KMS-11 (cell line): ENCODE measurements around the gene AFG3L2.

Experiments used
- H2AFZ ChIP-seq: fragments of 200-600 bp; sonication (generic); 2 replicates; pipeline ENCODE4 v1.6.1; 2016; ENCODE audit warnings: antibody characterized with exemption, mixed run types, low read depth
- H3K27ac ChIP-seq: fragments of 200-600 bp; sonication (generic); 2 replicates; pipeline ENCODE4 v1.6.1; 2016; ENCODE audit warnings: mild to moderate bottlenecking, mixed run types
- H3K27me3 ChIP-seq: fragments of 200-600 bp; sonication (generic); 2 replicates; pipeline ENCODE4 v1.6.1; 2017; ENCODE audit warnings: mild to moderate bottlenecking, low read depth, mixed run types, moderate library complexity; ENCODE audit not compliant: insufficient read depth
- H3K36me3 ChIP-seq: fragments of 200-600 bp; sonication (generic); 2 replicates; pipeline ENCODE4 v1.6.1; 2017; ENCODE audit warnings: mild to moderate bottlenecking, mixed run types; ENCODE audit not compliant: insufficient read depth
- H3K4me1 ChIP-seq: fragments of 200-600 bp; sonication (generic); 2 replicates; pipeline ENCODE4 v1.6.1; 2016; ENCODE audit warnings: mild to moderate bottlenecking, low read depth, mixed run types; ENCODE audit not compliant: poor library complexity, severe bottlenecking
- H3K4me2 ChIP-seq: fragments of 200-600 bp; sonication (generic); 2 replicates; pipeline ENCODE4 v1.7.0; 2016; ENCODE audit warnings: mild to moderate bottlenecking, mixed run types
- H3K4me3 ChIP-seq: fragments of 200-600 bp; sonication (generic); IDR thresholded peaks from 2 replicates; pipeline ENCODE4 v1.6.1; 2017; ENCODE audit warnings: low read depth, low read length, mixed read lengths; ENCODE audit not compliant: insufficient read depth
- H3K79me2 ChIP-seq: fragments of 200-600 bp; sonication (generic); 2 replicates; pipeline ENCODE4 v1.6.1; 2016; ENCODE audit warnings: low read depth, mixed run types; ENCODE audit not compliant: insufficient read depth
- H3K9ac ChIP-seq: fragments of 200-600 bp; sonication (generic); 2 replicates; pipeline ENCODE4 v1.6.1; 2016; ENCODE audit warnings: mild to moderate bottlenecking, mixed run types
- H4K20me1 ChIP-seq: fragments of 200-600 bp; sonication (generic); 2 replicates; pipeline ENCODE4 v1.6.1; 2016; ENCODE audit warnings: mild to moderate bottlenecking, mixed run types; ENCODE audit not compliant: insufficient read depth
- CTCF ChIP-seq: fragments of 200-600 bp; sonication (generic); conservative IDR thresholded peaks from 2 replicates; pipeline ENCODE4 v1.6.1; 2017; ENCODE audit warnings: low read depth, mild to moderate bottlenecking, antibody characterized with exemption, low read length, moderate library complexity, mixed read lengths

Gene AFG3L2

GRCh38 chr18:12397254-12397653 is 20.2 kb upstream of the AFG3L2 start:
- Histone ChIP-seq H2AFZ (no peak overlapping the region; the same call in 1 of the 2 replicates), H3K9ac (no peak overlapping the region; the same call in 1 of the 2 replicates), H3K27ac (no peak overlapping the region), H4K20me1 (no peaks in the 10 kb centered on the region), H3K4me3 (no peak overlapping the region), H3K27me3 (no peaks in the 10 kb centered on the region), H3K4me2 (0 out of 2 replicates have a peak overlapping the region, but pooled peaks have one; percentile 38), H3K4me1 (peaks cover 17% of the 10 kb centered on the region), H3K79me2 (no peaks in the 10 kb centered on the region), H3K36me3 (no peaks in the 10 kb centered on the region)
- TF ChIP-seq CTCF = no peak

GRCh38 chr18:12394428-12394827 is 17.4 kb upstream of the AFG3L2 start:
- Histone ChIP-seq H3K79me2 (no peaks in the 10 kb centered on the region), H3K9ac (no peak overlapping the region), H3K4me3 (no peak overlapping the region), H3K36me3 (no peaks in the 10 kb centered on the region), H3K27ac (no peak overlapping the region), H4K20me1 (no peaks in the 10 kb centered on the region), H2AFZ (no peak overlapping the region), H3K27me3 (no peaks in the 10 kb centered on the region), H3K4me2 (no peak overlapping the region), H3K4me1 (peaks cover 23% of the 10 kb centered on the region)
- TF ChIP-seq CTCF = peak; percentile 41; the same call in 1 of the 2 replicates

- H3K4me2 ChIP-seq = no peak overlapping the region
- H4K20me1 ChIP-seq = no peaks in the 10 kb centered on the region
- H3K9ac ChIP-seq = no peak overlapping the region
- peaks cover 23% of the 10 kb centered on the region for H3K4me1 ChIP-seq
- no peaks in the 10 kb centered on the region for H3K36me3 ChIP-seq
- TF ChIP-seq CTCF = no peak
- H3K79me2 ChIP-seq = no peaks in the 10 kb centered on the region
- no peaks in the 10 kb centered on the region for H3K27me3 ChIP-seq
- H3K4me3 ChIP-seq = no peak overlapping the region
- H2AFZ ChIP-seq = no peak overlapping the region
- no peak overlapping the region for H3K27ac ChIP-seq
Measured at GRCh38 chr18:12393998-12394397, 17.0 kb upstream of the AFG3L2 start.

- no peak overlapping the region for H3K4me3 ChIP-seq
Measured at GRCh38 chr18:12393510-12393909, 16.5 kb upstream of the AFG3L2 start.

More at GRCh38 chr18:12393510-12393909, 16.5 kb upstream of the AFG3L2 start:
- Histone ChIP-seq H3K4me1 (peaks cover 23% of the 10 kb centered on the region), H4K20me1 (no peaks in the 10 kb centered on the region), H3K4me2 (no peak overlapping the region), H3K9ac (no peak overlapping the region), H2AFZ (no peak overlapping the region), H3K36me3 (no peaks in the 10 kb centered on the region), H3K27me3 (no peaks in the 10 kb centered on the region), H3K79me2 (no peaks in the 10 kb centered on the region), H3K27ac (no peak overlapping the region)
- no peak for TF ChIP-seq CTCF
